Endothelial cell of umbilical vein (primary cell): ENCODE measurements around the gene KCNQ1OT1.

Source experiments
- CTCF ChIP-seq, 2 donors: IDR thresholded peaks; 1 replicate in 1 of 2; 2 replicates in 1 of 2; pipeline ENCODE4 v1.5.1; 2011; ENCODE audit warnings: low read length in 2 of 2, mild to moderate bottlenecking in 2 of 2, moderate library complexity in 2 of 2, control low read depth in 1 of 2, inconsistent platforms in 1 of 2, low read depth in 1 of 2; ENCODE audit not compliant: insufficient read depth in 1 of 2; ENCODE audit errors: extremely low read depth in 1 of 2
- EZH2 ChIP-seq: IDR thresholded peaks from 2 replicates; pipeline ENCODE4 v1.6.1; 2012; ENCODE audit warnings: borderline replicate concordance, low read depth, mild to moderate bottlenecking, moderate library complexity, low read length, inconsistent platforms; ENCODE audit not compliant: severe bottlenecking
- JUN ChIP-seq: IDR thresholded peaks from 2 replicates; pipeline ENCODE4 v1.6.1; 2011; ENCODE audit warnings: borderline replicate concordance, low read depth; ENCODE audit not compliant: insufficient read length, insufficient read depth
- MAX ChIP-seq: IDR thresholded peaks from 2 replicates; pipeline ENCODE4 v1.6.1; 2011; ENCODE audit not compliant: insufficient read depth, insufficient read length
- MYC ChIP-seq: IDR thresholded peaks from one replicate; pipeline ENCODE4 v1.6.1; 2011; ENCODE audit warnings: mild to moderate bottlenecking, low read depth, low read length
- POLR2A ChIP-seq: IDR thresholded peaks from 2 replicates; pipeline ENCODE4 v1.6.1; 2012; ENCODE audit warnings: low read depth, mild to moderate bottlenecking, control low read depth, low read length
- POLR2AphosphoS5 ChIP-seq: IDR thresholded peaks from 2 replicates; pipeline ENCODE4 v1.6.1; 2012; ENCODE audit warnings: low read depth, mild to moderate bottlenecking, control low read depth, low read length, moderate library complexity; ENCODE audit not compliant: insufficient read depth

GRCh38 chr11:2662430-2663299 is 37.1 kb downstream of the KCNQ1OT1 start:
- TF ChIP-seq CTCF (IDR thresholded peaks at IDR 0.05; ENCODE audit: extremely low read depth in 1 of 2, insufficient read depth in 1 of 2, low read depth in 1 of 2, low read length in 2 of 2): no peak
- no peak for TF ChIP-seq POLR2A
- TF ChIP-seq POLR2AphosphoS5: no peak
- TF ChIP-seq EZH2: no peak
- TF ChIP-seq MAX: no peak
- no peak for TF ChIP-seq JUN
- no peak for TF ChIP-seq MYC
